ENCODE measurements around the gene PIK3R5. TPM values are rescaled to one million over a fixed set of nuclear protein-coding genes. Genes with fewer than 3 reads are reported as not detected.

PIK3R5 gene
- polyA plus RNA-seq, 1 donor (not counting 4 experiments of a cell fraction or from before 2014, with no cell fraction given): not detected

GRCh38 chr17:8947201-8947600 lies 18.3 kb downstream of the PIK3R5 start:
- no peaks in the 10 kb centered on the region for H3K9me1 ChIP-seq (ENCODE audit: control insufficient read depth, extremely low read depth, insufficient read depth, low read length)
- no peak overlapping the region for H3K4me3 ChIP-seq (ENCODE audit: control insufficient read depth in 2 of 3, extremely low read depth in 1 of 3, insufficient read depth in 2 of 3, low read depth in 1 of 3, low read length in 3 of 3)
- H2AFZ ChIP-seq (ENCODE audit: control insufficient read depth, low read length): no peak overlapping the region
- no peaks in the 10 kb centered on the region for H3K4me1 ChIP-seq (ENCODE audit: control insufficient read depth, extremely low read depth, insufficient read depth, low read length)
- H3K27me3 ChIP-seq (ENCODE audit: control insufficient read depth, extremely low read depth, insufficient read depth, low read length): no peaks in the 10 kb centered on the region
- no peaks in the 10 kb centered on the region for H3K36me3 ChIP-seq (ENCODE audit: control insufficient read depth in 2 of 2, extremely low read depth in 1 of 2, insufficient read depth in 2 of 2, low read length in 2 of 2)
- no peaks in the 10 kb centered on the region for H3K9me3 ChIP-seq (ENCODE audit: control insufficient read depth, low read depth, low read length)
- H3K4me2 ChIP-seq (ENCODE audit: control insufficient read depth, extremely low read depth, insufficient read depth, low read depth, low read length): no peak overlapping the region
- no peak for FAIRE-seq
- no peaks in the 10 kb centered on the region for H4K20me1 ChIP-seq (ENCODE audit: control insufficient read depth, extremely low read depth, insufficient read depth, low read length)
- no peak for DNase-seq (ENCODE audit: low read depth, low spot score)
- no peak overlapping the region for H3K9ac ChIP-seq (ENCODE audit: control insufficient read depth, extremely low read depth, insufficient read depth, low read length)
- TF ChIP-seq EZH2 (IDR thresholded peaks at IDR 0.05; ENCODE audit: low read length): no peak
- TF ChIP-seq, protein P1, sequence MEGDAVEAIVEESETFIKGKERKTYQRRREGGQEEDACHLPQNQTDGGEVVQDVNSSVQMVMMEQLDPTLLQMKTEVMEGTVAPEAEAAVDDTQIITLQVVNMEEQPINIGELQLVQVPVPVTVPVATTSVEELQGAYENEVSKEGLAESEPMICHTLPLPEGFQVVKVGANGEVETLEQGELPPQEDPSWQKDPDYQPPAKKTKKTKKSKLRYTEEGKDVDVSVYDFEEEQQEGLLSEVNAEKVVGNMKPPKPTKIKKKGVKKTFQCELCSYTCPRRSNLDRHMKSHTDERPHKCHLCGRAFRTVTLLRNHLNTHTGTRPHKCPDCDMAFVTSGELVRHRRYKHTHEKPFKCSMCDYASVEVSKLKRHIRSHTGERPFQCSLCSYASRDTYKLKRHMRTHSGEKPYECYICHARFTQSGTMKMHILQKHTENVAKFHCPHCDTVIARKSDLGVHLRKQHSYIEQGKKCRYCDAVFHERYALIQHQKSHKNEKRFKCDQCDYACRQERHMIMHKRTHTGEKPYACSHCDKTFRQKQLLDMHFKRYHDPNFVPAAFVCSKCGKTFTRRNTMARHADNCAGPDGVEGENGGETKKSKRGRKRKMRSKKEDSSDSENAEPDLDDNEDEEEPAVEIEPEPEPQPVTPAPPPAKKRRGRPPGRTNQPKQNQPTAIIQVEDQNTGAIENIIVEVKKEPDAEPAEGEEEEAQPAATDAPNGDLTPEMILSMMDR (optimal IDR thresholded peaks at IDR 0.05 in 1 of 3, IDR thresholded peaks at IDR 0.05 in 1 of 3, conservative IDR thresholded peaks at IDR 0.05 in 1 of 3; ENCODE audit: extremely low read depth in 1 of 3, insufficient read depth in 2 of 3, low read length in 3 of 3): no peak
- no peak overlapping the region for H3K27ac ChIP-seq (ENCODE audit: control insufficient read depth, insufficient read depth, low read length)
- dilution Hi-C loops (cut with MboI; ENCODE audit: extremely low pct_ligation_motif_present, low sequenced_read_pairs): no loop called here
- H3K79me2 ChIP-seq (ENCODE audit: control insufficient read depth, insufficient read depth, low read length): no peaks in the 10 kb centered on the region

GRCh38 chr17:8946476-8946875 lies 19.0 kb downstream of the PIK3R5 start:
- Histone ChIP-seq H3K79me2 (ENCODE audit: control insufficient read depth, insufficient read depth, low read length) (no peaks in the 10 kb centered on the region), H3K27ac (ENCODE audit: control insufficient read depth, insufficient read depth, low read length) (no peak overlapping the region), H3K4me2 (ENCODE audit: control insufficient read depth, extremely low read depth, insufficient read depth, low read depth, low read length) (no peak overlapping the region), H3K4me3 (ENCODE audit: control insufficient read depth in 2 of 3, extremely low read depth in 1 of 3, insufficient read depth in 2 of 3, low read depth in 1 of 3, low read length in 3 of 3) (no peak overlapping the region), H4K20me1 (ENCODE audit: control insufficient read depth, extremely low read depth, insufficient read depth, low read length) (no peaks in the 10 kb centered on the region), H3K9ac (ENCODE audit: control insufficient read depth, extremely low read depth, insufficient read depth, low read length) (no peak overlapping the region), H3K9me1 (ENCODE audit: control insufficient read depth, extremely low read depth, insufficient read depth, low read length) (no peaks in the 10 kb centered on the region), H3K36me3 (ENCODE audit: control insufficient read depth in 2 of 2, extremely low read depth in 1 of 2, insufficient read depth in 2 of 2, low read length in 2 of 2) (no peaks in the 10 kb centered on the region), H3K27me3 (ENCODE audit: control insufficient read depth, extremely low read depth, insufficient read depth, low read length) (no peaks in the 10 kb centered on the region), H2AFZ (ENCODE audit: control insufficient read depth, low read length) (no peak overlapping the region), H3K9me3 (ENCODE audit: control insufficient read depth, low read depth, low read length) (no peaks in the 10 kb centered on the region), H3K4me1 (ENCODE audit: control insufficient read depth, extremely low read depth, insufficient read depth, low read length) (no peaks in the 10 kb centered on the region)
- FAIRE-seq (no peak), DNase-seq (ENCODE audit: low read depth, low spot score) (no peak)
- no peak for TF ChIP-seq EZH2 (IDR thresholded peaks at IDR 0.05; ENCODE audit: low read length)
- TF ChIP-seq, protein P1 (optimal IDR thresholded peaks at IDR 0.05 in 1 of 3, IDR thresholded peaks at IDR 0.05 in 1 of 3, conservative IDR thresholded peaks at IDR 0.05 in 1 of 3; ENCODE audit: extremely low read depth in 1 of 3, insufficient read depth in 2 of 3, low read length in 3 of 3): no peak
- dilution Hi-C loops (cut with MboI; ENCODE audit: extremely low pct_ligation_motif_present, low sequenced_read_pairs): no loop called here
